Measurements from ENCODE around the gene METRN.
A peak's percentile ranks its signal among the peaks of the same experiment; 100 is the strongest.
"Not testable (repeated sequence)": the region's sequence is repeated elsewhere in the genome, so short reads cannot be mapped to it uniquely, and the experiment has no call there.

Gene METRN

GRCh38 chr16:684961-685696 is 29.8 kb upstream of the METRN start:
- Histone ChIP-seq H3K4me1 (ENCODE audit: control insufficient read depth, insufficient read depth, low read length) (peaks cover 23% of the 10 kb centered on the region), H3K9ac (ENCODE audit: low read length) (no peak overlapping the region), H3K27me3 (ENCODE audit: control insufficient read depth, insufficient read depth, low read length) (no peaks in the 10 kb centered on the region), H3K9me3 (ENCODE audit: control insufficient read depth, insufficient read depth, low read depth, low read length) (no peaks in the 10 kb centered on the region), H3K36me3 (ENCODE audit: control insufficient read depth, insufficient read depth, low read length) (peaks cover 42% of the 10 kb centered on the region), H3K4me3 (ENCODE audit: low read depth, low read length) (peak overlapping the region; percentile 11; the same call in 1 of the 2 replicates), H3K27ac (ENCODE audit: low read depth, low read length) (no peak overlapping the region)

GRCh38 chr16:685967-686366 is 29.0 kb upstream of the METRN start:
- Histone ChIP-seq H3K9ac (ENCODE audit: low read length) (no peak overlapping the region), H3K27ac (ENCODE audit: low read depth, low read length) (no peak overlapping the region), H3K9me3 (ENCODE audit: control insufficient read depth, insufficient read depth, low read depth, low read length) (no peaks in the 10 kb centered on the region), H3K27me3 (ENCODE audit: control insufficient read depth, insufficient read depth, low read length) (peaks cover 3% of the 10 kb centered on the region; the same call in 1 of the 2 replicates), H3K4me3 (ENCODE audit: low read depth, low read length) (no peak overlapping the region), H3K4me1 (ENCODE audit: control insufficient read depth, insufficient read depth, low read length) (peaks cover 23% of the 10 kb centered on the region), H3K36me3 (ENCODE audit: control insufficient read depth, insufficient read depth, low read length) (peaks cover 42% of the 10 kb centered on the region)

- Histone ChIP-seq H3K27me3 (ENCODE audit: control insufficient read depth, insufficient read depth, low read length) (peaks cover 10% of the 10 kb centered on the region), H3K4me3 (ENCODE audit: low read depth, low read length) (no peak overlapping the region), H3K27ac (ENCODE audit: low read depth, low read length) (no peak overlapping the region), H3K9ac (ENCODE audit: low read length) (no peak overlapping the region), H3K36me3 (ENCODE audit: control insufficient read depth, insufficient read depth, low read length) (peaks cover 36% of the 10 kb centered on the region), H3K9me3 (ENCODE audit: control insufficient read depth, insufficient read depth, low read depth, low read length) (no peaks in the 10 kb centered on the region), H3K4me1 (ENCODE audit: control insufficient read depth, insufficient read depth, low read length) (peaks cover 17% of the 10 kb centered on the region)
These were observed 28.3 kb upstream of the METRN start for GRCh38 chr16:686459-687260.

GRCh38 chr16:687499-687898 is 27.4 kb upstream of the METRN start:
- Histone ChIP-seq H3K4me3 (ENCODE audit: low read depth, low read length) (no peak overlapping the region), H3K27me3 (ENCODE audit: control insufficient read depth, insufficient read depth, low read length) (peaks cover 18% of the 10 kb centered on the region), H3K9me3 (ENCODE audit: control insufficient read depth, insufficient read depth, low read depth, low read length) (no peaks in the 10 kb centered on the region), H3K9ac (ENCODE audit: low read length) (no peak overlapping the region), H3K4me1 (ENCODE audit: control insufficient read depth, insufficient read depth, low read length) (peaks cover 15% of the 10 kb centered on the region), H3K36me3 (ENCODE audit: control insufficient read depth, insufficient read depth, low read length) (peaks cover 28% of the 10 kb centered on the region), H3K27ac (ENCODE audit: low read depth, low read length) (no peak overlapping the region)

GRCh38 chr16:689175-689897 is 25.6 kb upstream of the METRN start:
- peaks cover 36% of the 10 kb centered on the region for H3K27me3 ChIP-seq (ENCODE audit: control insufficient read depth, insufficient read depth, low read length)
- no peaks in the 10 kb centered on the region for H3K9me3 ChIP-seq (ENCODE audit: control insufficient read depth, insufficient read depth, low read depth, low read length)
- H3K4me3 ChIP-seq (ENCODE audit: low read depth, low read length): peak overlapping the region; percentile 86
- peaks cover 20% of the 10 kb centered on the region for H3K36me3 ChIP-seq (ENCODE audit: control insufficient read depth, insufficient read depth, low read length)
- peak overlapping the region; percentile 79 for H3K9ac ChIP-seq (ENCODE audit: low read length)
- no peak overlapping the region for H3K27ac ChIP-seq (ENCODE audit: low read depth, low read length)
- H3K4me1 ChIP-seq (ENCODE audit: control insufficient read depth, insufficient read depth, low read length): peaks cover 8% of the 10 kb centered on the region

GRCh38 chr16:691242-691641 is 23.7 kb upstream of the METRN start:
- not testable (repeated sequence) for H3K27ac ChIP-seq (ENCODE audit: low read depth, low read length); H3K4me3 ChIP-seq (ENCODE audit: low read depth, low read length); H3K9me3 ChIP-seq (ENCODE audit: control insufficient read depth, insufficient read depth, low read depth, low read length); H3K9ac ChIP-seq (ENCODE audit: low read length)
- Histone ChIP-seq H3K4me1 (ENCODE audit: control insufficient read depth, insufficient read depth, low read length) (peaks cover 14% of the 10 kb centered on the region), H3K36me3 (ENCODE audit: control insufficient read depth, insufficient read depth, low read length) (peaks cover 17% of the 10 kb centered on the region), H3K27me3 (ENCODE audit: control insufficient read depth, insufficient read depth, low read length) (peaks cover 54% of the 10 kb centered on the region)

- no peaks in the 10 kb centered on the region for H3K9me3 ChIP-seq (ENCODE audit: control insufficient read depth, insufficient read depth, low read depth, low read length)
- peaks cover 67% of the 10 kb centered on the region for H3K27me3 ChIP-seq (ENCODE audit: control insufficient read depth, insufficient read depth, low read length)
- H3K27ac ChIP-seq (ENCODE audit: low read depth, low read length): no peak overlapping the region
- peaks cover 14% of the 10 kb centered on the region for H3K4me1 ChIP-seq (ENCODE audit: control insufficient read depth, insufficient read depth, low read length)
- peaks cover 4% of the 10 kb centered on the region for H3K36me3 ChIP-seq (ENCODE audit: control insufficient read depth, insufficient read depth, low read length)
- H3K9ac ChIP-seq (ENCODE audit: low read length): no peak overlapping the region
- no peak overlapping the region for H3K4me3 ChIP-seq (ENCODE audit: low read depth, low read length)
These were observed 22.4 kb upstream of the METRN start for GRCh38 chr16:692356-693108.

- peaks cover 14% of the 10 kb centered on the region for H3K4me1 ChIP-seq (ENCODE audit: control insufficient read depth, insufficient read depth, low read length)
These were observed 21.6 kb upstream of the METRN start for GRCh38 chr16:693364-693763.

GRCh38 chr16:693766-694165 is 21.2 kb upstream of the METRN start:
- Histone ChIP-seq H3K9me3 (ENCODE audit: control insufficient read depth, insufficient read depth, low read depth, low read length) (no peaks in the 10 kb centered on the region), H3K36me3 (ENCODE audit: control insufficient read depth, insufficient read depth, low read length) (no peaks in the 10 kb centered on the region), H3K4me3 (ENCODE audit: low read depth, low read length) (peak overlapping the region; percentile 56), H3K27me3 (ENCODE audit: control insufficient read depth, insufficient read depth, low read length) (peaks cover 78% of the 10 kb centered on the region), H3K9ac (ENCODE audit: low read length) (no peak overlapping the region), H3K27ac (ENCODE audit: low read depth, low read length) (no peak overlapping the region), H3K4me1 (ENCODE audit: control insufficient read depth, insufficient read depth, low read length) (peaks cover 14% of the 10 kb centered on the region)

More at GRCh38 chr16:693364-693763, 21.6 kb upstream of the METRN start:
- no peak overlapping the region for H3K27ac ChIP-seq (ENCODE audit: low read depth, low read length)
- no peaks in the 10 kb centered on the region for H3K9me3 ChIP-seq (ENCODE audit: control insufficient read depth, insufficient read depth, low read depth, low read length)
- peak overlapping the region; percentile 56 for H3K4me3 ChIP-seq (ENCODE audit: low read depth, low read length)
- H3K9ac ChIP-seq (ENCODE audit: low read length): no peak overlapping the region
- H3K36me3 ChIP-seq (ENCODE audit: control insufficient read depth, insufficient read depth, low read length): no peaks in the 10 kb centered on the region
- peaks cover 76% of the 10 kb centered on the region for H3K27me3 ChIP-seq (ENCODE audit: control insufficient read depth, insufficient read depth, low read length)

- Histone ChIP-seq H3K36me3 (ENCODE audit: control insufficient read depth, insufficient read depth, low read length) (no peaks in the 10 kb centered on the region), H3K9me3 (ENCODE audit: control insufficient read depth, insufficient read depth, low read depth, low read length) (no peaks in the 10 kb centered on the region), H3K27ac (ENCODE audit: low read depth, low read length) (no peak overlapping the region), H3K27me3 (ENCODE audit: control insufficient read depth, insufficient read depth, low read length) (peaks cover 84% of the 10 kb centered on the region), H3K4me3 (ENCODE audit: low read depth, low read length) (peak overlapping the region; percentile 56), H3K9ac (ENCODE audit: low read length) (no peak overlapping the region), H3K4me1 (ENCODE audit: control insufficient read depth, insufficient read depth, low read length) (peaks cover 10% of the 10 kb centered on the region)
These were observed 20.6 kb upstream of the METRN start for GRCh38 chr16:694187-694862.

Data from HUES6 (cell line).